Effector memory CD4-positive, alpha-beta T cell (primary cell): ENCODE measurements around the gene PPRC1.

Experiments
- DNase-seq, 3 donors: peaks; one replicate each; pipeline ENCODE4 v3.0.0-alpha.2; 2020
- H3K27ac ChIP-seq: 2 replicates; pipeline ENCODE4 v1.7.0; 2013; ENCODE audit warnings: mild to moderate bottlenecking, low read length, moderate library complexity; ENCODE audit not compliant: insufficient read depth, poor library complexity, severe bottlenecking
- H3K27me3 ChIP-seq: replicated peaks from 2 replicates; pipeline ENCODE4 v1.7.0; 2013; ENCODE audit warnings: mild to moderate bottlenecking, low read length; ENCODE audit not compliant: insufficient read depth, control insufficient read depth, poor library complexity, severe bottlenecking
- H3K36me3 ChIP-seq: 2 replicates; pipeline ENCODE4 v1.7.0; 2013; ENCODE audit warnings: mild to moderate bottlenecking, low read length, moderate library complexity; ENCODE audit not compliant: control insufficient read depth, insufficient read depth
- H3K4me1 ChIP-seq: 2 replicates; pipeline ENCODE4 v1.7.0; 2013; ENCODE audit warnings: low read length, mild to moderate bottlenecking; ENCODE audit not compliant: control insufficient read depth, insufficient read depth, poor library complexity, severe bottlenecking
- H3K4me3 ChIP-seq: 2 replicates; pipeline ENCODE4 v1.7.0; 2013; ENCODE audit warnings: low read length, low read depth, mild to moderate bottlenecking; ENCODE audit not compliant: insufficient read depth, poor library complexity, severe bottlenecking
- H3K9me3 ChIP-seq: 2 replicates; pipeline ENCODE4 v1.7.0; 2013; ENCODE audit warnings: mild to moderate bottlenecking, low read length, moderate library complexity; ENCODE audit not compliant: control insufficient read depth

The PPRC1 gene

GRCh38 chr10:102109166-102110116, 23.4 kb upstream of the PPRC1 start:
- H3K36me3 ChIP-seq = peaks cover 44% of the 10 kb centered on the region
- H3K27ac ChIP-seq = no peak overlapping the region
- no peaks in the 10 kb centered on the region for H3K9me3 ChIP-seq
- H3K4me3 ChIP-seq = no peak overlapping the region
- no peaks in the 10 kb centered on the region for H3K27me3 ChIP-seq
- peaks cover 26% of the 10 kb centered on the region for H3K4me1 ChIP-seq
- no peak for DNase-seq

- Histone ChIP-seq H3K36me3 (peaks cover 44% of the 10 kb centered on the region), H3K9me3 (no peaks in the 10 kb centered on the region), H3K27ac (no peak overlapping the region), H3K4me1 (peaks cover 25% of the 10 kb centered on the region), H3K27me3 (no peaks in the 10 kb centered on the region), H3K4me3 (no peak overlapping the region)
- DNase-seq = no peak
Observed at GRCh38 chr10:102111276-102111675, 21.6 kb upstream of the PPRC1 start.

GRCh38 chr10:102112210-102112817, 20.5 kb upstream of the PPRC1 start:
- peak overlapping the region; percentile 11 for H3K27ac ChIP-seq
- peaks cover 38% of the 10 kb centered on the region for H3K36me3 ChIP-seq
- H3K27me3 ChIP-seq = no peaks in the 10 kb centered on the region
- H3K9me3 ChIP-seq = no peaks in the 10 kb centered on the region
- no peak overlapping the region for H3K4me3 ChIP-seq
- peaks cover 35% of the 10 kb centered on the region for H3K4me1 ChIP-seq
- DNase-seq = no peak

- Histone ChIP-seq H3K4me3 (peak overlapping the region; percentile 58), H3K9me3 (no peaks in the 10 kb centered on the region), H3K27me3 (no peaks in the 10 kb centered on the region), H3K27ac (peak overlapping the region; percentile 59), H3K4me1 (peaks cover 46% of the 10 kb centered on the region), H3K36me3 (peaks cover 29% of the 10 kb centered on the region)
- no peak for DNase-seq
Observed at GRCh38 chr10:102113261-102113955, 19.4 kb upstream of the PPRC1 start.

- no peak for DNase-seq
- H3K27me3 ChIP-seq = no peaks in the 10 kb centered on the region
- peaks cover 54% of the 10 kb centered on the region for H3K4me1 ChIP-seq
- H3K9me3 ChIP-seq = no peaks in the 10 kb centered on the region
- peak overlapping the region; percentile 74 for H3K27ac ChIP-seq
- H3K36me3 ChIP-seq = peaks cover 21% of the 10 kb centered on the region
- H3K4me3 ChIP-seq = peak overlapping the region; percentile 58
Observed at GRCh38 chr10:102113956-102114857, 18.6 kb upstream of the PPRC1 start.

- Histone ChIP-seq H3K27ac (peak overlapping the region; percentile 74), H3K4me1 (peaks cover 58% of the 10 kb centered on the region)
Observed at GRCh38 chr10:102114861-102115618, 17.8 kb upstream of the PPRC1 start.

GRCh38 chr10:102115775-102116174, 17.1 kb upstream of the PPRC1 start:
- no peak for DNase-seq
- peak overlapping the region; percentile 74 for H3K27ac ChIP-seq
- peaks cover 60% of the 10 kb centered on the region for H3K4me1 ChIP-seq
- H3K36me3 ChIP-seq = peaks cover 6% of the 10 kb centered on the region
- peak overlapping the region; percentile 51 for H3K4me3 ChIP-seq
- no peaks in the 10 kb centered on the region for H3K27me3 ChIP-seq
- no peaks in the 10 kb centered on the region for H3K9me3 ChIP-seq

More at GRCh38 chr10:102114861-102115618, 17.8 kb upstream of the PPRC1 start:
- Histone ChIP-seq H3K4me3 (peak overlapping the region; percentile 51), H3K9me3 (no peaks in the 10 kb centered on the region), H3K27me3 (no peaks in the 10 kb centered on the region), H3K36me3 (peaks cover 13% of the 10 kb centered on the region)
- peak; percentile 65 to 77 (median 76) for DNase-seq

GRCh38 chr10:102116656-102117055, 16.2 kb upstream of the PPRC1 start:
- peaks cover 66% of the 10 kb centered on the region for H3K4me1 ChIP-seq
- no peaks in the 10 kb centered on the region for H3K9me3 ChIP-seq
- peak overlapping the region; percentile 95 for H3K27ac ChIP-seq
- H3K27me3 ChIP-seq = no peaks in the 10 kb centered on the region
- DNase-seq = no peak
- no peak overlapping the region for H3K4me3 ChIP-seq
- no peaks in the 10 kb centered on the region for H3K36me3 ChIP-seq
